GM18858 (cell line): ENCODE data around the gene SLC12A8.

Experiments
- ATAC-seq: cut with Tn5 transposase; IDR thresholded peaks from one replicate; pipeline ENCODE4 v1.9.1; 2021; ENCODE audit not compliant: unreplicated experiment

The SLC12A8 gene

GRCh38 chr3:125188955-125189354 lies 23.6 kb downstream of the SLC12A8 start:
- ATAC-seq: no peak

GRCh38 chr3:125187599-125187910 lies 25.0 kb downstream of the SLC12A8 start:
- no peak for ATAC-seq

GRCh38 chr3:125186800-125187598 lies 25.5 kb downstream of the SLC12A8 start:
- no peak for ATAC-seq

- peak; percentile 78 for ATAC-seq
These were observed 26.2 kb downstream of the SLC12A8 start for GRCh38 chr3:125186261-125186787.

- ATAC-seq: peak; percentile 7
These were observed 26.7 kb downstream of the SLC12A8 start for GRCh38 chr3:125185805-125186204.

GRCh38 chr3:125179884-125180240 lies 32.7 kb downstream of the SLC12A8 start:
- no peak for ATAC-seq

GRCh38 chr3:125179143-125179883 lies 33.2 kb downstream of the SLC12A8 start:
- peak; percentile 78 for ATAC-seq

- ATAC-seq: no peak
These were observed 34.8 kb downstream of the SLC12A8 start for GRCh38 chr3:125177746-125178145.

- no peak for ATAC-seq
These were observed 37.1 kb downstream of the SLC12A8 start for GRCh38 chr3:125175295-125176078.

GRCh38 chr3:125172346-125172745 lies 40.2 kb downstream of the SLC12A8 start:
- no peak for ATAC-seq

GRCh38 chr3:125168711-125169393 lies 43.7 kb downstream of the SLC12A8 start:
- no peak for ATAC-seq

GRCh38 chr3:125166599-125167136 lies 45.9 kb downstream of the SLC12A8 start:
- no peak for ATAC-seq

- ATAC-seq: no peak
These were observed 46.5 kb downstream of the SLC12A8 start for GRCh38 chr3:125165948-125166553.

- no peak for ATAC-seq
These were observed 47.2 kb downstream of the SLC12A8 start for GRCh38 chr3:125165189-125165947.

- no peak for ATAC-seq
These were observed 48.6 kb downstream of the SLC12A8 start for GRCh38 chr3:125163739-125164601.

GRCh38 chr3:125161607-125162219 lies 50.8 kb downstream of the SLC12A8 start:
- ATAC-seq: no peak

- no peak for ATAC-seq
These were observed 51.8 kb downstream of the SLC12A8 start for GRCh38 chr3:125160606-125161371.
